ENCODE data around the gene PRX. TPM values are rescaled to one million over a fixed set of nuclear protein-coding genes. Genes with fewer than 3 reads are reported as not detected.

The PRX gene
- polyA plus RNA-seq, 3 donors: 0.13 to 0.76 TPM; not detected in 1

DNA sequence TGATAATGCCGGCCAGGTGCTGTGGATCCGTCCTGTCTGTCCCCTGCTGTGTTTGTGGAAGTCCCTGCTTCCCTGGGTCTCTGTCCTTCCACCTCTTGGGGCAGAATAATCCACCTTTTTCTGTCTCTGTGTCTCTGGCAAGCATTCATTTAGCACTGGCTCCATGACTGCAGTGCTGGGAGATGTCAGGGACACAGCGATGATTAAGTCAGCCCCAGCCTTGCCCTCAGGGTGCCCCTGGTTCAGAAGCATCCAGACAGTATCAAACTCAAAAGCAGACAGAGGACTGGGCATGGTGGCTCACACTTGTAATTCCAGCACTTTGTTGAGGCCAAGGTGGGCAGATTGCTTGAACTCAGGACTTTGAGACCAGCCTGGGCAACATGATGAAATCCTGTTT lies 24.7 kb downstream of the PRX start:
- H3K4me1 Mint-ChIP-seq: peaks cover 15% of the 10 kb centered on the region
- WGBS (ENCODE audit: insufficient coverage): 100% methylated on average over 2 of the region's 3 CpGs
- Histone ChIP-seq H2AFZ (ENCODE audit: insufficient read depth, low read depth, low read length, poor library complexity, severe bottlenecking) (no peak overlapping the region), H3K4me1 (ENCODE audit: control insufficient read depth in 1 of 2, insufficient read depth in 2 of 2, low read length in 2 of 2) (peaks cover 5 to 10% of the 10 kb centered on the region in 2 donors), H3K4me2 (replicated peaks; ENCODE audit: extremely low read depth, low read length, poor library complexity, severe bottlenecking) (no peak overlapping the region), H3K9me3 (replicated peaks in 1 of 2; ENCODE audit: control insufficient read depth in 1 of 2, insufficient read depth in 1 of 2, low read length in 2 of 2) (no peaks in the 10 kb centered on the region), H3K27me3 (ENCODE audit: control insufficient read depth in 2 of 2, insufficient read depth in 2 of 2, low read length in 2 of 2) (no peaks in the 10 kb centered on the region), H3K4me3 (replicated peaks in 1 of 3; ENCODE audit: low read depth in 2 of 3, low read length in 3 of 3) (no peak overlapping the region), H3K9ac (ENCODE audit: insufficient read depth, low read length, poor library complexity, severe bottlenecking) (no peak overlapping the region), H3K27ac (ENCODE audit: low read depth in 1 of 2, low read length in 2 of 2) (no peak overlapping the region), H3K79me2 (ENCODE audit: insufficient read depth, low read length) (no peaks in the 10 kb centered on the region), H4K20me1 (ENCODE audit: insufficient read depth, low read length) (no peaks in the 10 kb centered on the region), H3K36me3 (replicated peaks in 1 of 2; ENCODE audit: control insufficient read depth in 1 of 2, insufficient read depth in 2 of 2, low read length in 2 of 2) (no peaks in the 10 kb centered on the region)
- no peaks in the 10 kb centered on the region for H3K36me3 Mint-ChIP-seq
- intact Hi-C loops (cut with micrococcal nuclease): no loop called here
- H3K4me3 Mint-ChIP-seq: no peak overlapping the region
- TF ChIP-seq, protein P1, sequence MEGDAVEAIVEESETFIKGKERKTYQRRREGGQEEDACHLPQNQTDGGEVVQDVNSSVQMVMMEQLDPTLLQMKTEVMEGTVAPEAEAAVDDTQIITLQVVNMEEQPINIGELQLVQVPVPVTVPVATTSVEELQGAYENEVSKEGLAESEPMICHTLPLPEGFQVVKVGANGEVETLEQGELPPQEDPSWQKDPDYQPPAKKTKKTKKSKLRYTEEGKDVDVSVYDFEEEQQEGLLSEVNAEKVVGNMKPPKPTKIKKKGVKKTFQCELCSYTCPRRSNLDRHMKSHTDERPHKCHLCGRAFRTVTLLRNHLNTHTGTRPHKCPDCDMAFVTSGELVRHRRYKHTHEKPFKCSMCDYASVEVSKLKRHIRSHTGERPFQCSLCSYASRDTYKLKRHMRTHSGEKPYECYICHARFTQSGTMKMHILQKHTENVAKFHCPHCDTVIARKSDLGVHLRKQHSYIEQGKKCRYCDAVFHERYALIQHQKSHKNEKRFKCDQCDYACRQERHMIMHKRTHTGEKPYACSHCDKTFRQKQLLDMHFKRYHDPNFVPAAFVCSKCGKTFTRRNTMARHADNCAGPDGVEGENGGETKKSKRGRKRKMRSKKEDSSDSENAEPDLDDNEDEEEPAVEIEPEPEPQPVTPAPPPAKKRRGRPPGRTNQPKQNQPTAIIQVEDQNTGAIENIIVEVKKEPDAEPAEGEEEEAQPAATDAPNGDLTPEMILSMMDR (IDR thresholded peaks at IDR 0.05): no peak
- H3K9me3 Mint-ChIP-seq: peaks cover 0 to 4% (median 0%) of the 10 kb centered on the region in 7 donors
- DNase-seq: no peak
- H3K27me3 Mint-ChIP-seq (ENCODE audit: low read depth in 3 of 3): peaks cover 3 to 14% (median 3%) of the 10 kb centered on the region in 3 donors
- peak overlapping the region in 2 of 7 donors; percentile 18 to 60 for H3K27ac Mint-ChIP-seq

DNA sequence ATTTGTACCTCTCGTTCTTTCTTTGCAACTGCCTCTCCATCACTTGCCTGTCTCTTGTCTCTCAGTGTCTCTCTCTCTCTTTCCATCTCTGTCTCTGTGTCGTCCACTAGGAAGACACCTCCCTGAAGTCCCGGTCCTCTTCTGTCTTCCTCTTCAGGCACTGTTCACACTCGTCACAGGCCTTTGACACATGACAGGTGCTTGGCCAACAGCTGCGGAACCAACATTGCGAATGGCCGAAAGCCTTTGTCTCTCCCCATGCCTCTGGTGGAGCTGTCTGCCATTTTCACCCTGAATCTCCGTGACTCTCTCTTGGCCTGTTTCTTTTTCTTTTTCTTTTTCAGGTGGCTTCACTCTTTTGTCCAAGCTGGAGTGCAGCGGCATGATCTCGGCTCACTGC lies 26.0 kb downstream of the PRX start:
- Mint-ChIP-seq H3K4me3 (no peak overlapping the region), H3K27me3 (ENCODE audit: low read depth in 3 of 3) (peaks cover 1 to 14% (median 3%) of the 10 kb centered on the region in 3 donors), H3K9me3 (peaks cover 0 to 4% (median 0%) of the 10 kb centered on the region in 7 donors), H3K4me1 (peaks cover 15% of the 10 kb centered on the region), H3K27ac (no peak overlapping the region), H3K36me3 (no peaks in the 10 kb centered on the region)
- Histone ChIP-seq H3K9me3 (replicated peaks in 1 of 2; ENCODE audit: control insufficient read depth in 1 of 2, insufficient read depth in 1 of 2, low read length in 2 of 2) (no peaks in the 10 kb centered on the region), H2AFZ (ENCODE audit: insufficient read depth, low read depth, low read length, poor library complexity, severe bottlenecking) (no peak overlapping the region), H3K79me2 (ENCODE audit: insufficient read depth, low read length) (no peaks in the 10 kb centered on the region), H3K36me3 (replicated peaks in 1 of 2; ENCODE audit: control insufficient read depth in 1 of 2, insufficient read depth in 2 of 2, low read length in 2 of 2) (no peaks in the 10 kb centered on the region), H3K4me3 (replicated peaks in 1 of 3; ENCODE audit: low read depth in 2 of 3, low read length in 3 of 3) (no peak overlapping the region), H4K20me1 (ENCODE audit: insufficient read depth, low read length) (no peaks in the 10 kb centered on the region), H3K4me1 (ENCODE audit: control insufficient read depth in 1 of 2, insufficient read depth in 2 of 2, low read length in 2 of 2) (peaks cover 5 to 10% of the 10 kb centered on the region in 2 donors), H3K9ac (ENCODE audit: insufficient read depth, low read length, poor library complexity, severe bottlenecking) (no peak overlapping the region), H3K4me2 (replicated peaks; ENCODE audit: extremely low read depth, low read length, poor library complexity, severe bottlenecking) (no peak overlapping the region), H3K27ac (ENCODE audit: low read depth in 1 of 2, low read length in 2 of 2) (no peak overlapping the region), H3K27me3 (ENCODE audit: control insufficient read depth in 2 of 2, insufficient read depth in 2 of 2, low read length in 2 of 2) (no peaks in the 10 kb centered on the region)
- DNase-seq: no peak
- intact Hi-C loops (cut with micrococcal nuclease): no loop called here
- TF ChIP-seq, protein P1 (IDR thresholded peaks at IDR 0.05): no peak
- 93% methylated on average over 9 of the region's 10 CpGs for WGBS (ENCODE audit: insufficient coverage)
